Fibroblast of lung (primary cell): ENCODE data around the gene AK9. TPM values are rescaled to one million over a fixed set of nuclear protein-coding genes. Genes with fewer than 3 reads are reported as not detected.

ENCODE experiments used
- DNase-seq, 2 donors: peaks; one replicate each; pipeline versions ENCODE4 v3.0.0 to v3.0.0-alpha.2; 2010; ENCODE audit warnings: low read depth in 2 of 2
- H2AFZ ChIP-seq: 2 replicates; pipeline ENCODE4 v1.5.1; 2012; ENCODE audit warnings: low read length, control low read depth, inconsistent platforms
- H3K27ac ChIP-seq: 2 replicates; pipeline ENCODE4 v1.5.1; 2011; ENCODE audit warnings: low read length, control low read depth; ENCODE audit not compliant: insufficient read depth
- H3K27me3 ChIP-seq: 2 replicates; pipeline ENCODE4 v1.5.1; 2011; ENCODE audit warnings: mild to moderate bottlenecking, low read length; ENCODE audit not compliant: control insufficient read depth, insufficient read depth
- H3K36me3 ChIP-seq: 2 replicates; pipeline ENCODE4 v1.5.1; 2011; ENCODE audit warnings: low read length; ENCODE audit not compliant: control insufficient read depth, insufficient read depth
- H3K4me1 ChIP-seq: 2 replicates; pipeline ENCODE4 v1.5.1; 2011; ENCODE audit warnings: low read length; ENCODE audit not compliant: control insufficient read depth, insufficient read depth; ENCODE audit errors: extremely low read depth
- H3K4me2 ChIP-seq: 2 replicates; pipeline ENCODE4 v1.5.1; 2011; ENCODE audit warnings: low read length, control low read depth; ENCODE audit not compliant: insufficient read depth; ENCODE audit errors: extremely low read depth
- H3K4me3 ChIP-seq, 4 experiments: fragments of 200-600 bp in 1 of 4; sonication (generic) in 1 of 4; replicated peaks in 1 of 4; 2 replicates each; pipeline ENCODE4 v1.5.1; 2011 to 2016; ENCODE audit warnings: low read length in 4 of 4, low read depth in 3 of 4, mild to moderate bottlenecking in 3 of 4, control low read depth in 2 of 4, inconsistent platforms in 1 of 4, mixed read lengths in 1 of 4; ENCODE audit not compliant: insufficient read depth in 1 of 4; ENCODE audit errors: control extremely low read depth in 1 of 4
- H3K79me2 ChIP-seq: 2 replicates; pipeline ENCODE4 v1.5.1; 2012; ENCODE audit warnings: mild to moderate bottlenecking, low read length, inconsistent platforms; ENCODE audit not compliant: control insufficient read depth, insufficient read depth
- H3K9ac ChIP-seq: 2 replicates; pipeline ENCODE4 v1.5.1; 2011; ENCODE audit warnings: mild to moderate bottlenecking, low read length, control low read depth; ENCODE audit not compliant: insufficient read depth
- H3K9me3 ChIP-seq: 2 replicates; pipeline ENCODE4 v1.5.1; 2012; ENCODE audit warnings: low read depth, low read length; ENCODE audit not compliant: control insufficient read depth, insufficient read depth
- H4K20me1 ChIP-seq: 2 replicates; pipeline ENCODE4 v1.5.1; 2011; ENCODE audit warnings: low read length; ENCODE audit not compliant: control insufficient read depth, insufficient read depth; ENCODE audit errors: extremely low read depth
- EZH2 ChIP-seq: IDR thresholded peaks from 2 replicates; pipeline ENCODE4 v1.5.1; 2012; ENCODE audit warnings: low read length, control low read depth, mild to moderate bottlenecking; ENCODE audit errors: missing control alignments
- polyA plus RNA-seq, 2 donors: library from polyadenylated mRNA; depleted of rRNA in 1 of 2; stranded (reverse) in 1 of 2; unstranded in 1 of 2; fragments of >200 nt; gene quantifications; 2 replicates each; pipeline ENCODE4 v1.2.1, GENCODE V29; 2011 to 2012; ENCODE audit warnings: missing spikeins in 1 of 2
- total RNA-seq: library from RNA; depleted of rRNA; stranded (reverse); fragments of >200 nt; gene quantifications from 2 replicates; pipeline ENCODE4 v1.2.1, GENCODE V29; 2014
- TF ChIP-seq, protein P1 (sequence below), 2 donors: IDR thresholded peaks in 1 of 2; conservative IDR thresholded peaks in 1 of 2; 1 replicate in 1 of 2; 2 replicates in 1 of 2; pipeline ENCODE4 v1.5.1; 2011 to 2012; ENCODE audit warnings: low read length in 2 of 2, control low read depth in 1 of 2, inconsistent platforms in 1 of 2, low read depth in 1 of 2, mild to moderate bottlenecking in 1 of 2

Gene AK9
- total and polyA plus RNA-seq, 2 donors (not counting 1 experiment from before 2014, with no cell fraction given): 4.5 to 10.4 TPM

DNA sequence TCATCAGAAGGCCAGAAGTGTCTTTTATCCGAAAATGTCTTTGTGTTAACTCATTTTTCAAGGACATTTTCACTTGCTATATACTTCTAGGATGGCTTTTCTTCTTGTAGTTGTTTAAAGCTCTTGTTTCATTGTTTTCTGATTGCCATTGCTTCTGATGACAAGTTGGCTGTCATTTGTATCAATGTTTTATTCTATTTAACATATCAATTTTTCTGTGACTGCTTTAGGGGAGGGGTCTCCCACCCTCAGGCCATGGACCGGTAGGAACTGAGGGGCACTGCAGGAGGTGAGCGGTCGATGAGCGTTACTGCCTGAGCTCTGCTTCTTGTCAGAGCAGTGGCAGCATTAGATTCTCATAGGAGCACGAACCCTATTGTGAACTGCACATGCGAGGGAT lies 65.8 kb downstream of the AK9 start:
- H3K4me3 ChIP-seq: no peak overlapping the region
- H3K9me3 ChIP-seq: no peaks in the 10 kb centered on the region
- no peak for TF ChIP-seq EZH2
- TF ChIP-seq, protein P1, sequence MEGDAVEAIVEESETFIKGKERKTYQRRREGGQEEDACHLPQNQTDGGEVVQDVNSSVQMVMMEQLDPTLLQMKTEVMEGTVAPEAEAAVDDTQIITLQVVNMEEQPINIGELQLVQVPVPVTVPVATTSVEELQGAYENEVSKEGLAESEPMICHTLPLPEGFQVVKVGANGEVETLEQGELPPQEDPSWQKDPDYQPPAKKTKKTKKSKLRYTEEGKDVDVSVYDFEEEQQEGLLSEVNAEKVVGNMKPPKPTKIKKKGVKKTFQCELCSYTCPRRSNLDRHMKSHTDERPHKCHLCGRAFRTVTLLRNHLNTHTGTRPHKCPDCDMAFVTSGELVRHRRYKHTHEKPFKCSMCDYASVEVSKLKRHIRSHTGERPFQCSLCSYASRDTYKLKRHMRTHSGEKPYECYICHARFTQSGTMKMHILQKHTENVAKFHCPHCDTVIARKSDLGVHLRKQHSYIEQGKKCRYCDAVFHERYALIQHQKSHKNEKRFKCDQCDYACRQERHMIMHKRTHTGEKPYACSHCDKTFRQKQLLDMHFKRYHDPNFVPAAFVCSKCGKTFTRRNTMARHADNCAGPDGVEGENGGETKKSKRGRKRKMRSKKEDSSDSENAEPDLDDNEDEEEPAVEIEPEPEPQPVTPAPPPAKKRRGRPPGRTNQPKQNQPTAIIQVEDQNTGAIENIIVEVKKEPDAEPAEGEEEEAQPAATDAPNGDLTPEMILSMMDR (conservative IDR thresholded peaks at IDR 0.05 in 1 of 2, IDR thresholded peaks at IDR 0.05 in 1 of 2; ENCODE audit: low read depth in 1 of 2, low read length in 2 of 2): no peak
- H3K27me3 ChIP-seq: no peaks in the 10 kb centered on the region
- H3K9ac ChIP-seq: no peak overlapping the region
- H3K27ac ChIP-seq: no peak overlapping the region
- no peak for DNase-seq
- no peaks in the 10 kb centered on the region for H3K79me2 ChIP-seq
- no peak overlapping the region for H3K4me2 ChIP-seq
- H4K20me1 ChIP-seq: no peaks in the 10 kb centered on the region
- no peak overlapping the region for H2AFZ ChIP-seq
- H3K4me1 ChIP-seq: no peaks in the 10 kb centered on the region
- no peaks in the 10 kb centered on the region for H3K36me3 ChIP-seq

DNA sequence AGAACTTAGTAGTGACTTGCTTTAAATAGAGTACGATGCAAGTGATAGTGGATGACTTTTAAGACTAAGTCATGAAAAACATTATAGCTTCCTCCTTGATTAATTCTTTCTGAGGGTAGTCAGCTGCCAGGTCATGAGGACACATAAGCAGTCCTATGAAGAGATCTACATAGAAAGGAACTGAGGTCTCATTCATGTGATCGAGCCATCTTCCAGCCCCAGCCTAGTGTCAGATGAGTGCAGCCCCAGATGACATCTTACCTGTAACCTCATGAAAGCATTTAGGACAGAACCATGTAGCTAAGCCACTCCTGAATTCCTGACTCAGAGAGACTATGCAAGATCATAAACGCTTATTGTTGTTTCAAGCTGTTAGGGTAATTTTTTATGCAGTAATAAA lies 67.7 kb downstream of the AK9 start:
- Histone ChIP-seq H2AFZ (no peak overlapping the region), H3K27me3 (no peaks in the 10 kb centered on the region), H3K4me1 (no peaks in the 10 kb centered on the region), H3K36me3 (no peaks in the 10 kb centered on the region), H3K4me2 (no peak overlapping the region), H3K4me3 (no peak overlapping the region), H4K20me1 (no peaks in the 10 kb centered on the region), H3K9me3 (no peaks in the 10 kb centered on the region), H3K27ac (no peak overlapping the region), H3K9ac (no peak overlapping the region), H3K79me2 (no peaks in the 10 kb centered on the region)
- no peak for DNase-seq
- no peak for TF ChIP-seq EZH2
- TF ChIP-seq, protein P1 (conservative IDR thresholded peaks at IDR 0.05 in 1 of 2, IDR thresholded peaks at IDR 0.05 in 1 of 2; ENCODE audit: low read depth in 1 of 2, low read length in 2 of 2): no peak

DNA sequence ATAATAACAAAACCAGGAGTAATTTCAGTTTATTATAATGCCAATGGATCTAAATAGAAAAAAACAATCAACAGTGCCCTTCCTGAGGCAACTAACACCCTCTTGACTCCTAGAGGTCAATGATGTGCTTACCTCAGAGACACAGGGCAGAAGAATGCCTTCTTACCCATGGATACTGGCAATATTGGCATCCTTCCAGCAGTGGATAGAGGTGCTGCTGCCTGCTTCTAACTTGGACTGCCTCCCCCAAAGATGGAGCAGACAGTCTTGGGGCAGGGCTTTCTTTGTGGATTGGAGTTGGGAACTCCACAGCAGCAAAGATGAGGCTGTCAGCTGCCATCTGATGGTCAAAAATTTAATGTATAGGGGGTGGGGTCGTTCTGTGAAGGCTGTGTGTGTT lies 78.7 kb downstream of the AK9 start:
- no peaks in the 10 kb centered on the region for H4K20me1 ChIP-seq
- H2AFZ ChIP-seq: no peak overlapping the region
- no peaks in the 10 kb centered on the region for H3K36me3 ChIP-seq
- H3K27me3 ChIP-seq: no peaks in the 10 kb centered on the region
- H3K4me2 ChIP-seq: no peak overlapping the region
- no peak overlapping the region for H3K9ac ChIP-seq
- H3K79me2 ChIP-seq: no peaks in the 10 kb centered on the region
- TF ChIP-seq, protein P1 (conservative IDR thresholded peaks at IDR 0.05 in 1 of 2, IDR thresholded peaks at IDR 0.05 in 1 of 2; ENCODE audit: low read depth in 1 of 2, low read length in 2 of 2): no peak
- TF ChIP-seq EZH2: no peak
- H3K27ac ChIP-seq: no peak overlapping the region
- no peaks in the 10 kb centered on the region for H3K4me1 ChIP-seq
- no peak overlapping the region for H3K4me3 ChIP-seq
- DNase-seq: no peak
- H3K9me3 ChIP-seq: no peaks in the 10 kb centered on the region
